ENCODE measurements around the gene DNAAF5. TPM values are rescaled to one million over a fixed set of nuclear protein-coding genes. Genes with fewer than 3 reads are reported as not detected.

The DNAAF5 gene
- total RNA-seq, 1 experiment from 2014 or later = 37.1 TPM

- peak; percentile 63 for DNase-seq (ENCODE audit: extremely low read depth, low read depth)
Observed at GRCh38 chr7:831596-832166, 105.2 kb downstream of the DNAAF5 start.

DNA sequence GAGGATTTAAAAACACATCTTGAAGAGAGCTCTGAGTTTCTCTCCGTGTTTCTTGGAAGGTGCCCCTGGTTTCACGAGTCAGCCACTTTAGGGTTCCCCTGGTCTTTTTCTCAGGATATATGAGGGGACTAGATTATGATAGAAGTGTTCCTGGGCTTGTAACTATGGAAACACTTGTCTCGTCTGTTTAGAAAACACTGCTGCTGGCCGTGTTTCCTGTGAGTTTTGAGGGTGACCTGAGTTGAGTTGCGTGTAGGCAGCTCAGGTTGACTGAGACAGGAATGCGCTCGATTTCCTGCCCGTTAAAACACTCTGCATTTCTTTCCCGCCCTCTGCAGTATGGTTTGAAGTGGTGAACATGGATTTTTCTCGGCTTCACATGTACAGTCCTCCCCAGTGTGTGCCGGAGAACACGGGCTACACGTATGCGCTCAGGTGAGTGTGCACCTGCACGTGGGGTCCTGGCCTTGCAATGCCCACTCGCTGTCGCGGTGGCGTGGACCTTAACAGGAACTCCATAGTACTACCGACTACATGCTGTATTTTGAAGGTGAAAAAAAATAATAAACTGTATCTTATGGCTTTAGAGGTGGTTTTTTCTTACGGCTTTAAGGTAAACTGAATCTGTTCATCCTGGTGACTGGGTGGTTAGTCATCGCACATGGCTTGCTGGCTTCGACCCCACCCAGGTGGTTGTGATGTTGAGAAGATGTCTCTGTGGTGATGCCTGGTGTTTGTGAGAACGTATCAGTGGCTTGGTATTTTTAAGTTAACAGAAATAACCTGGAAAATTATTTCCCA, 105.9 kb downstream of the DNAAF5 start, which contains the start of gene SUN1:
TSS of gene SUN1 (plus strand) at position 310 of the 801 bp plus-strand sequence. CDS start at position 359, 49 bp downstream.
- DNase-seq (ENCODE audit: extremely low read depth, low read depth) = no peak

- DNase-seq (ENCODE audit: extremely low read depth, low read depth) = no peak
Observed at GRCh38 chr7:832968-833424, 106.5 kb downstream of the DNAAF5 start.

GRCh38 chr7:833601-834258, 107.2 kb downstream of the DNAAF5 start:
- DNase-seq (ENCODE audit: extremely low read depth, low read depth) = no peak

DNA sequence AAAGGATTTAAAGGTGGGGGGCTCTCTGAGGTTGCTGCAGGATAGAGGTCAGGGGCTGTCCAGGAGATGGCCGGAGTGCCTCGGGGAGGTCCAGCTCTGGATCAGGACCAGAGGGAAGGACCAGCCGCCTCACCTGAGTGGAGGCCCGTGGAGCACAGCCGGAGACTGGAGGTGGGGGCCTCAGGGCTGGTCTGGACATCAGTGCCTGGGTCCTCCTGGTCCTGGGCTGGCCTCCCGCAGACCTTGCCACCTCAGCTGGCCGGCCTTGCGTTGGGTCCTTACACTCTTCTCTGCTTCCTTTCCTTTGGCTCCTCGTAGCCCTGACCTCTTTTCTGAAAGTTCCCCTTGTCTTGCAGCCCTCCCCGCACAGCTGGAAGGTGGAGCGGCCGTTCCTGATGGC, 107.8 kb downstream of the DNAAF5 start:
- no peak for DNase-seq (ENCODE audit: extremely low read depth, low read depth)

GRCh38 chr7:835021-835420, 108.5 kb downstream of the DNAAF5 start:
- no peak for DNase-seq (ENCODE audit: extremely low read depth, low read depth)

- DNase-seq (ENCODE audit: extremely low read depth, low read depth) = no peak
Observed at GRCh38 chr7:835485-836401, 109.2 kb downstream of the DNAAF5 start.

Other genes with a start within 250 kb of the DNAAF5 start
- gene PDGFA, start 206.9 kb upstream of the DNAAF5 start, total RNA-seq (2014; rRNA removed; shearing (Covaris generic)) = 20.3 and 21.4 TPM in 2 replicates
- gene PRKAR1B, start 582 bp downstream of the DNAAF5 start, total RNA-seq (2014; rRNA removed; shearing (Covaris generic)) = 7.4 and 8.7 TPM in 2 replicates
- gene SUN1, start 105.8 kb downstream of the DNAAF5 start, total RNA-seq (2014; rRNA removed; shearing (Covaris generic)) = 70.7 and 78.1 TPM in 2 replicates
- 24.1 and 25.9 TPM in 2 replicates for gene GET4, start 149.9 kb downstream of the DNAAF5 start, total RNA-seq (2014; rRNA removed; shearing (Covaris generic))
- 8.7 and 10.0 TPM in 2 replicates for gene ADAP1, start 228.0 kb downstream of the DNAAF5 start, total RNA-seq (2014; rRNA removed; shearing (Covaris generic))
- 15.4 and 17.2 TPM in 2 replicates for gene COX19, start 248.8 kb downstream of the DNAAF5 start, total RNA-seq (2014; rRNA removed; shearing (Covaris generic))

Measured in NCI-H460 (cell line).